Kidney epithelial cell (primary cell): ENCODE measurements around the gene LRRC74B. TPM values are rescaled to one million over a fixed set of nuclear protein-coding genes. Genes with fewer than 3 reads are reported as not detected.

Source experiments
- DNase-seq: peaks from one replicate; pipeline ENCODE4 v3.0.0-alpha.2; 2010; ENCODE audit warnings: low read depth
- H3K27me3 ChIP-seq: 2 replicates; pipeline ENCODE4 v1.6.0; 2011; ENCODE audit warnings: low read length; ENCODE audit not compliant: control insufficient read depth, insufficient read depth
- H3K36me3 ChIP-seq: 2 replicates; pipeline ENCODE4 v1.5.1; 2011; ENCODE audit warnings: low read length; ENCODE audit not compliant: control insufficient read depth, insufficient read depth
- H3K4me3 ChIP-seq: 2 replicates; pipeline ENCODE4 v1.5.1; 2011; ENCODE audit warnings: low read depth, mild to moderate bottlenecking, control low read depth, low read length
- CTCF ChIP-seq: IDR thresholded peaks from 2 replicates; pipeline ENCODE4 v1.5.1; 2011; ENCODE audit warnings: mild to moderate bottlenecking, moderate library complexity, low read length, control low read depth, inconsistent platforms; ENCODE audit not compliant: insufficient read depth, poor library complexity, severe bottlenecking
- total RNA-seq: library from RNA; depleted of rRNA; stranded (reverse); fragments of >200 nt; gene quantifications from 2 replicates; pipeline ENCODE4 v1.2.3, GENCODE V29; 2015

Gene LRRC74B
- total RNA-seq, 1 donor from 2014 or later: not detected

- DNase-seq: peak; percentile 25
- Histone ChIP-seq H3K4me3 (no peak overlapping the region), H3K36me3 (no peaks in the 10 kb centered on the region), H3K27me3 (no peaks in the 10 kb centered on the region)
- no peak for TF ChIP-seq CTCF
Observed at GRCh38 chr22:21009638-21010425, 35.9 kb upstream of the LRRC74B start.

DNA sequence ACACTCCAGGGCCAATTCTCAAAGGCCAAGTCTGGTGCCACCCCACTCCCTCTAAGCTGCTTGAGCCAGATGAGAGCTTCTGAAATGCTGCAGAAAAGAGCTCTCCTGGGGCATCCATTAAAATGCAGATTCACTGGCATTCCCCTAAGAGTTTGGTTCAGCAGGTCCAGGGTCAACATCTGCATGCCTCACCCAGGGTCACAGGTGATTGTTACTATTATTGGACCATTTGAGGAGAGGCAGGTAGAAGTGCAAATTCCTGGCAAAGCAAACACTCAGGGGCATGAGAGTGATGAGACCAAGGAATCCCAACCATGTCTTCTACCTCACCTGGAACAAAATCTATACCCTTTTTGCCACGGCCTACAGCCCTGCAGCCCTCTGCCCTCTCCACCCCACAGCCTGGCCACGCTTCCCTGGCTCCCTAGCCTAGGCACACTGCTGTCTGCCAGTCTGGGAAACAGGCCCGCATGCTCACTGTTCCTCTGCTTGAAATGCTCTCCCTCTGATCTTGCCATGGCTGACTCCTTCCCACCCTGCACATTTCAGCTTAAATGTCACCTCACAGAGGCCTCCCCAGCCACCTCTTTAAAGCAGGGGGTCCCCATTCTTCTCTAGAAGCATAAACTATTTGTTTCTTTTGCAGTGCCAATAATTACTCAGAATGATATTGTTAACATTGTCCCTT, 35.2 kb upstream of the LRRC74B start:
- TF ChIP-seq CTCF: no peak
- H3K27me3 ChIP-seq: no peaks in the 10 kb centered on the region
- no peak for DNase-seq
- no peaks in the 10 kb centered on the region for H3K36me3 ChIP-seq
- no peak overlapping the region for H3K4me3 ChIP-seq

DNA sequence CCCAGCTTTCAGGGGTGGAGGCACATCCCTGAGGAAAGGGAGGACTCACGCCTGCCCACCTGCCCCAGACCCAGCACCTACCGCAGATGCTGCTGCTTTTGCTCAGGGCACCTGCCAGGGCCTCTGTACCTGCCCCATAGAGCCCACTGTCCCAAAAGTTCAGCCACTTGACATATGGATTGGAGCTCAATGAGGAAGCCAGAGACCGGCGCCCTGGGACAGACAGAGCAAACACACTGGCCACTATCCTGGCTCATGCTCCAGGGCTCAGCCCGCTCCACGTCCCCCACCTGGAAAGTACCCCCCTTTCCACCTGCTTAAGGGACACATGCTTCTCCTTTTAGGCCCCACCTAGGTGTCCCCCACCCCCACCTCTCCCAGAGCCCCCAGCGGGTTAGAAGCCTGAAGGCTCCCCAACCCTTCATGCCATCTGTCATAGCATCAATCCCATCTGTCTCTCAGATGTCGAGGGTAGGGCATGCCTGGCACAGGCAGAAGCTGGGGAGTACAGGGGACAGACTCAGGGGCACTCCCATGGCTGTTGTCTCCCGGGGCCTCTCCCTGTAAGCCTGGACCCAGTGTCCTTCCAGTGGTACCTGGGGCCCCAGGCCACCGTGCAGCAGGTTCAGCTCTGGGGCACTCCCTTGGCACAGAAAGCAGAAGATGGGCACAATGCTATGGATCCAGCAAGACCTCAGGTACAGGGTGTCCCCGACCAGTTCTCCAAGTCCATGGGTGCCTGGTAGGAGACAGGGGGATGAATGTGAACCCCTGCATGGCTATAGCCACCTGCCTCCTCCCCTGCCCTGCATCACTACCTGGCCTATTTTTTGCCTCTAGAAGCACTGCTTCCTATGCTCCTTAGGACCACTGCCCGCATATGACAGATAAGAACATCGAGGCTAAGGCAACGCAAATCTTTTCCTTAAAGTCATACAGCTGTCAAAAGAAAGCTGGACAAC, 33.0 kb upstream of the LRRC74B start:
- no peak for DNase-seq
- TF ChIP-seq CTCF: no peak
- H3K4me3 ChIP-seq: no peak overlapping the region
- H3K27me3 ChIP-seq: no peaks in the 10 kb centered on the region
- no peaks in the 10 kb centered on the region for H3K36me3 ChIP-seq

DNA sequence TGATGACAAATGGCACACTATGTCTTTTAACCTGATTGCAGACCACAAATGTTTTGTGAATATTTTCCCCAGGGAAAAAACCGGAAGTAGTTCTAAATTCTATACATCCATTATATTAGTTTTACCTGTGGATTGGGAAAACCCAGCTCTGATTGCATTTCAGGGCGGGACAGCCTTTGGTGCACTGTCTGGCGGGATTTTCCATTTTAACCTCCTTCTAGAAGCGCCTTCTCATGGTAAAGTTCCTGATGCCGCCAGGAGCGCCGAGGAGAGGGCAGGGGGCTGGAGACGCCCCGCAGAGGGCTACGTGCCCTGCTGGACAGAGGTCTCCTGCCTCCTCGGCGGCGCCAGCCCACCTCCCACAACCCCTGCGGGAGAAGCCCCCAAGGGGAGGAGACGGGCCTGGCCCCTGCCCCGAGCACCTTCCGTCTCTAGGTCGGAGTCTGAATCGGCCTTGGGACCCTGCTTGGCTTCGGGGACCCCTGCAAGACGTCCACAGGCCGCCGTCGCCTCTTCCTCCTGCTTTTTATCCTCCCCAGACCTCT, 32.0 kb upstream of the LRRC74B start:
- no peaks in the 10 kb centered on the region for H3K36me3 ChIP-seq
- peak overlapping the region; percentile 41 for H3K4me3 ChIP-seq
- DNase-seq: no peak
- H3K27me3 ChIP-seq: no peaks in the 10 kb centered on the region
- TF ChIP-seq CTCF: no peak

- Histone ChIP-seq H3K27me3 (no peaks in the 10 kb centered on the region), H3K4me3 (peak overlapping the region; percentile 41), H3K36me3 (no peaks in the 10 kb centered on the region)
- peak; percentile 73 for DNase-seq
- no peak for TF ChIP-seq CTCF
Observed at GRCh38 chr22:21014202-21014725, 31.5 kb upstream of the LRRC74B start.
